GM23338 (cell line): ENCODE data around the gene IQUB.

Experiments
- CTCF ChIP-seq, 2 experiments: fragments of 200-600 bp in 1 of 2; sonication (generic) in 1 of 2; conservative IDR thresholded peaks; 2 replicates each; pipeline versions ENCODE4 v1.5.1 to v1.6.1; 2016 to 2017; ENCODE audit warnings: antibody characterized with exemption in 2 of 2, low read depth in 2 of 2, mild to moderate bottlenecking in 2 of 2, moderate library complexity in 1 of 2
- EZH2 ChIP-seq: fragments of 200-600 bp; sonication (generic); IDR thresholded peaks from one replicate; pipeline ENCODE4 v1.8.0; 2017; ENCODE audit warnings: antibody characterized with exemption, mild to moderate bottlenecking, low read depth; ENCODE audit not compliant: unreplicated experiment
- EZH2phosphoT487 ChIP-seq: fragments of 200-600 bp; sonication (generic); IDR thresholded peaks from one replicate; pipeline ENCODE4 v1.8.1; 2018; ENCODE audit warnings: antibody characterized with exemption; ENCODE audit not compliant: unreplicated experiment
- REST ChIP-seq: IDR thresholded peaks from one replicate; pipeline ENCODE4 v1.6.1; 2018; ENCODE audit warnings: antibody characterized with exemption; ENCODE audit not compliant: unreplicated experiment
- ZNF331 ChIP-seq: fragments of 250-450 bp; sonication (Bioruptor Pico); IDR thresholded peaks from 2 replicates; pipeline ENCODE4 v1.5.0; 2020; ENCODE audit warnings: low read depth, mild to moderate bottlenecking, moderate library complexity

- TF ChIP-seq EZH2 = no peak
- no peak for TF ChIP-seq CTCF (conservative IDR thresholded peaks at IDR 0.05; ENCODE audit: low read depth in 2 of 2)
- no peak for TF ChIP-seq REST
- TF ChIP-seq EZH2phosphoT487 = no peak
- TF ChIP-seq ZNF331 (CRISPR knock-in tag) = no peak
Observed at GRCh38 chr7:123423622-123424021, 110.8 kb downstream of the IQUB start.
